ENCODE measurements around the gene ATL3.

The ATL3 gene

DNA sequence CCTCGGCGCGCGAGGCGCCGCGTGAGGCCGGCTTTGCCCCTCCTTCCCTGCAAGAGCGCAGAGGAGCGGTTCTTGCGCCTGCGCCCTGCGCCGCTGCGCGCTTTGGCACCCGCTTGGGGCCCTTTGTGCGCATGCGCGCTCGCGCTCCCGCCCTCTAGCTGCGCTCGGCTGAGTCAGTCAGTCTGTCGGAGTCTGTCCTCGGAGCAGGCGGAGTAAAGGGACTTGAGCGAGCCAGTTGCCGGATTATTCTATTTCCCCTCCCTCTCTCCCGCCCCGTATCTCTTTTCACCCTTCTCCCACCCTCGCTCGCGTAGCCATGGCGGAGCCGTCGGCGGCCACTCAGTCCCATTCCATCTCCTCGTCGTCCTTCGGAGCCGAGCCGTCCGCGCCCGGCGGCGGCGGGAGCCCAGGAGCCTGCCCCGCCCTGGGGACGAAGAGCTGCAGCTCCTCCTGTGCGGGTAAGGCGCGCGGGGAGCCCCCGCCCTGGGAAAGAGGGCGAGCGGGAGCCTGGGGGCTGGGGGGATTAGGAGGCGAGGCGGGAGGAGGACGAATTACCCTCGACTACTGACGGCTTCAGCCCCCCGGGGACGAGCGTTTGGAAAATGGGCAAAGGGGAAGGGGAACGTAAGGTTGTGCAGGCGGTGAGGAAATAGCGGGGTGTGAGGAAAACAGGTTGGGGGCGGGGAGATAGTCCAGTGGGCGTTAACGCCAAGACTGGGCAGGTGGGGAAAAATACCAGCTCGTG lies 10.3 kb upstream of the ATL3 start, which contains the start of gene RTN3:
Gene RTN3 (plus strand): TSS at position 180 of the 745 bp plus-strand sequence. CDS start 137 bp downstream, at position 317.
- in situ Hi-C loops (cut with MboI; ENCODE audit: low sequenced_read_pairs), result no loop called here

DNA sequence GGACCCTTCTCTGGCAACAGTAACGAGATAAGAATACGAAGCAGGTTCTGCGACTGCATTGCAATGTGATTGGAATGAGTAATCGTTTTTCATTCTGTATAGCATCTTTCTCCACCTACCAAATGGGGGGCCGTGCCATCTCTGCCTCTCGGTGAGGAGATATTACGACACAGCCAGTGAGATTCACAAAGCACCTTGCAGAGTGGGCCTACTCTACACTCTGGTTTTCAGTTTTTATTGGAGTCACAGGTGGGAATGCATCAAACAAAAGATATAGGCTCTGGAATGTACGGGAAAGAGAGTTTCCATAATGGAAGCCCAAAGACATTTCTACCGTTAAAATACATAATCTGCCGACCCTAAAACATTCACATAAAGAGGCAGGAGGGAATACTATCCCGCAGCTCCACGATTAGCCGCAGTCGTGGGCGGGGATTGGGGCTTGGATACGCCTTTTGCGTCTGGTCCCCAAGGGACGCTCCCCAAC lies 9.7 kb upstream of the ATL3 start:
- in situ Hi-C loops (cut with MboI; ENCODE audit: low sequenced_read_pairs), result no loop called here

DNA sequence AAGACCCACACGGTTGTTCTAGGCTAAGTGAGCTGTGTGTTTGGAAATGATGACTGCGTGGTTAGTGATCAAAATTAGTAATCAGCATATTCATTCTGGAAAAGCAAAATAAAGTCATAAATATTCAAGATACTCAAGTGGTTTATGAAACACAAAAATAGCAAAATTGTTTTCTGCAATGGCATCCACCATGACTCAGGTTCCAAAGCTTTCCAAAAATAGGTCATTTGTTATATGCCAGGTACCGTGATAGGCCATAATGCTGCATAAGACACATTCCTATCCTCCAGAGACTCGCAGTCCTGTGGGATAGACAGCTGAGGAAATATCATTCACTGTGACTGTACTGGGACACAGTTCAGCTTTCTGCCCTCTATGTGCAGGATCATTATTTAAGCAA lies 2.4 kb upstream of the ATL3 start:
- in situ Hi-C loops (cut with MboI; ENCODE audit: low sequenced_read_pairs), result no loop called here

DNA sequence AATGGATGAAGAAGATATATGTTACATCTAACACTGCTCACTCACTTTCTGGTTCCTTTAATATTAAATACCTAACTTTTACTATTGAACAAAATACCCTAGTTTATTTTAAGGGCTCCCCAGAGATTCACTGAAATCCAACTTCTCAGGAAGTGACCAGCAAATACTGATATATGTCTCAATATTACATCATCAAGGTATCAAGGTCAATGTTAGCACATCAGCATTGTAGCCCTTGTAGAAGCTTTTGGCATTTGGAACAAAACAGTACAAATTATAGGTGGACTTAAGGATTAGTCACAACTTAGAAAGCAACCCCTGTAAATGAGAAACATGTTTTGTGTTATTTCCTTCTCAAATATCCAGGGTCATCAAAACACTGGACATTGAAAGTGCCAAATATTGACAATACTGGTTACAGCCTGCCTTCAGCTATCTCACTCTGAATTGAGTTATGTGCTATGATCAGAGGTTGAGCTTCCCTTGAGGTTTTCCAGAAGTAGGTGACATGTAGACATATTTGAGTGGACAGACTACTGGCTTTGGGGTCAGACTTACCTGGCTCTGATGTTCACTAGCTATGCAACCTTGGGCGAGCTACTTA lies 1.9 kb upstream of the ATL3 start:
- in situ Hi-C loops (cut with MboI; ENCODE audit: low sequenced_read_pairs), result no loop called here

DNA sequence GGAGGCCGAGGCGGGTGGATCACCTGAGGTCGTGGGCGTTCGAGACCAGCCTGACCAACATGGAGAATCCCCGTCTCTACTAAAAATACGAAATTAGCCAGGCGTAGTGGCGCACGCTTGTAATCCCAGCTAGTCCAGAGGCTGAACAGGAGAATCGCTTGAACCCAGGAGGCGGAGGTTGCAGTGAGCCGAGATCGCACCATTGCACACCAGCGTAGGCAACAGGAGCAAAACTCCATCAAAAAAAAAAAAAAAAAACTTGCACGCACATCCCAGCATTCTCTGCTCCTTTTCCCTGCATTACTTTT lies 934 bp upstream of the ATL3 start:
- in situ Hi-C loops (cut with MboI; ENCODE audit: low sequenced_read_pairs), result no loop called here

DNA sequence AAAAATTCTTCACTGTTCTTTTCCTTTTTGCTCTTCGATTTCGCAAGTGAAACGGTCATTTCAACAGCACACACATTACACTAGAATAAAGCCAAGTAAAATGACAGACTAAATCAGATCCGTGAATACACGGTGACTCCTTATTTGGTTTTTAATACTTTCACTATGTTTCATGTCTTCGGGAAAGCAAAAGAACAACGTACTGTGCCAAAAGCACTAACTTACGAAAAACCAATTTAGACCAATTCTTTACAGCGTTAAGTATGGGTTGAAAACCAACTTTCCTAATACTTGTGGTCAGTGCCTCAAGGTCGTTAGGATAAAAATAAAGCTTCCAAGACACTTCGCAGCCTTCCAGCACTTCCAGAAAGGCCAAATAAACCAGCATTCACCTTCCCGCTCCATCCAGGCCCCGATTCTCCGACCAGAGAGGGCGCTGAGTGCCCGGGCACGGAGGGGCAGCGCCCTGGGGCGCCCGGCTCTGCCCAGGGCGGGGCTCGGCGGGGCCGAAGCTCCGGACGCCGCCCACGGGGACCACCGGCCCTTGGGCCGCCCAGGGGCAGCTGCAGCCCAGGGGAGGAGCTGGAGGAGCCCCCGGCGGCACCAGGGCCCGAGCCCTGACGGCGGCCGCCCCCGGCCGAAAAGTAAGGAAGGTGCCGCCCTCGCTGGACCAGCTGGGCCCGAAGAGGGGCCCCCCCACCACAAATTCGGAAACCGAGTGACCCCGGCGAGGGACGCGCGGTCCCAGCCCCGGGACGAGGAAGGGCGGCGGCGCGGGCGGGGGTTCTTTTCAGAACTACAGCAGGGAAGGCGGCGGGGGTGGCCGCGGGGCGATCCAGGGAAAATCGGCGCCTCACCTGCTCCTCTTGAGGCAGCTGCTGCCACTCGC lies 499 bp downstream of the ATL3 start:
- in situ Hi-C loops (cut with MboI; ENCODE audit: low sequenced_read_pairs), result no loop called here

DNA sequence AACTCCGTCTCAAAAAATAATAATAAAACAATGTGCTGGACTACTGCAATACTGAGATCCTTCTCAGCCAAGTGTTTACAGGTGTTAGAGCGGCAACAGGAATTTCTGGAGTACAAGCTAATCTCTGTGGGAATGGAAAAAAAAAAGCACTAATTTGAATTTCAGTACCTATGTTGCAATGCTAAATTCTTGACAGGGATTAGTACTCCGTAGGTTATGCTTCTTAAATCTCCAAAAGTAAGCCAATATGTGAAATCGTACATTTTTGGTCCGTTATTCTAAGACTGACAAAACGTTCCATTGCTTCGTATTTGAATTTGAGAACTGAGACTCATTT lies 1.1 kb downstream of the ATL3 start:
- in situ Hi-C loops (cut with MboI; ENCODE audit: low sequenced_read_pairs), result no loop called here

DNA sequence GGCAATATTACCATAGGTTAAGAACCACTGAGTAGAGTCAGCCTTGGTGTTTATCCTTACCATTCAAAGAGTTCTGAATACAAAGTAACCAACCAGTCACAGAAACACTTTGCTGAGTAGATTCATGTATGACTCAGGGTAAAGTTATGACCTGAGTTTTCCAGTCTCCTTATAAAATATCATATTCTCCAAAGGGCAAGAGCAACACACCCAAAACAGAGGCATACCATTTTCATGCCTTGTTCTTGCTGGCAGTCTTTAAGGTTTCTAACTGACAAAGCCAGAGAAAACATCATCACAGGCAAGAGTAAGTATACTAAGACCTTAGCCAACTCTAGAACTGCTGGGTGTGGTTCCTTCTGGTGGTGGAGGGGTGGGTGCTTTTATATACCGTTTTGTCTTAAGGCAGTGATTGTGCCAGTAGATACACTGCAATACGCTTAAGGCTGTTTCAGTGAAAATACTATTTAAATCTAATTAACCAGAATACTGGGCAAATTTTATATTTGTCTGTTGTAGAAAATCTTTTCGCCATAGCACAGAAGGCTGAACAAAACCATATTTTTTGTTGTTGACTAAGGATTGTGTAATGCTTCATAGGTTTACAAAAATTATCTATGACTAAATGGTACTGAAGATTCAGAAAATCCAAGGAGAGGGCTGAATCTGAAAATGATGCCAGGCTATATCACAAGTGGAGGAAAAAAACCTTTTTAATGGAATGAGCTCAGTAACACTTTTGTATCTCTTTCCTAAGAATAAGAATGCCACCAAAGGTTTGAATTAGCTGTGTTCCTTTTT lies 3.0 kb downstream of the ATL3 start:
- in situ Hi-C loops (cut with MboI; ENCODE audit: low sequenced_read_pairs), result no loop called here

DNA sequence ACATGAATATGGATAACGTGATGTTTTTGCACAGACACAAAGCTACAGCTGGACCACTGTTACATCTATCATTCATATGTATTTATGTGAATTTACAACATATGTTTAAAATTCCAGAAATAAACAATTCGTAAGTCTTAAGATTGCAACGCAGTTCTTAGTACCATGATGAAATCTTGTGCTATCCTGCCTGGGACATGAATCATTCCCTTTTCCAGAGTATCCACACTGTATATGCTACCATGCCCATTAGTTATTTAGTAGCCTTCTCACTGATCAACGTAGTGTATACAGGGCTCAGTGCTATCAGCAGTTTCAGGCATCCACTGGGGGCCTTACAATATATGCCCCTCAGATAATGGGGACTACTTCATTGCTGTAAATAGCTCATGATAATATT lies 4.3 kb downstream of the ATL3 start:
- in situ Hi-C loops (cut with MboI; ENCODE audit: low sequenced_read_pairs), result no loop called here

DNA sequence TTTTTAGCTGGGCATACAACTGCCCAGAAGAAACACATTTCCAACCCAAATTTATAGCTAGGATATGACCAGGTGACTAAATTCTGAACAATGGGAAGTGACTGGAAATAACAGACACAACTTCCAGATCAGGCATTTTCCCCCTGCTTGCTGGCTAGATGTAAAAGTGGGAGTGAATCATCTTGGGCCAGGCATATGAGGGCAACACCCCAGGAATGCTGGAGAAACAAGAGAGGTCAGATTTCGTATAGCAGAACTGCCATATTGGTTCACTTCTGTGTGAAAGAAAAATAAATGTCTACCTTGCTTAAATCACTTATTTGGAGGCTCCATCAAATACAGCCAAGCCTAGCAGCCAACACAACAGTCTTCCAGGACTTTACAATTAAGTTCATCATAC lies 7.4 kb downstream of the ATL3 start:
- in situ Hi-C loops (cut with MboI; ENCODE audit: low sequenced_read_pairs), result no loop called here

DNA sequence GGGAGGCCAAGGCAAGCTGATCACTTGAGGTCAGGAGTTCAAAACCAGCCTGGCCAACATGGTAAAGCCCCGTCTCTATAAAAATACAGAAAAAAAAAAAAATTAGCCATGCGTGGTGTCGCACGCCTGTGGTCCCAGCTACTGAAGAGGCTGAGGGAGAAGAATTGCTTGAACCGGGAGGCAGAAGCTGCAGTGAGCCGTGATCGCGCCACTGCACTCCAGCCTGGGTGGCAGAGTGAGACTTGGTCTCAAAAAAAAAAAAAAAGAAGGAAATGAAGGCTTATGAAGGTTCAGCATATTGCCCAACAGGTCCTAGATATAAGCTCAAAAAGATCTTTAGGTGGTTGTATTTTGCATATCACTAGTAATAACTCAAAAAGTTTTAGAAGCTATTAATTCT lies 10.2 kb downstream of the ATL3 start:
- in situ Hi-C loops (cut with MboI; ENCODE audit: low sequenced_read_pairs), result no loop called here

DNA sequence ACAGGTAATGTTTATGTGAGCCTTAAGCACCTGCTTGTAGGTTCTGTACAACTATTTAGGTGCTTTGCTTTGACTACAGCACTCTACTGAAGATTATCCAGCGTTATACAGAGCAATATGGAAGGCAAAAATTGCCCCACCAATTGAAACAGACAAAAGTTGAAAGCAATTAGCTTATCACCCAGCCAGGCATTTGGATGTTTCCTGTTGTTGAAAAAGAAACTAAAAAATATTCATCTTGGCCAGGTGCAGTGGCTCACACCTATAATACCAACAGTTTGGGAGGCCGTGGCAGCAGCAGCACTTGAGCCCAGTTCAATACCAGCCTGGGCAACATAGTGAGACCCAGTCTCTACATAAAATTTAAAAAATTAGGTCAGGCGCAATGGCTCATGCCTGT lies 18.5 kb downstream of the ATL3 start:
- in situ Hi-C loops (cut with MboI; ENCODE audit: low sequenced_read_pairs), result no loop called here

DNA sequence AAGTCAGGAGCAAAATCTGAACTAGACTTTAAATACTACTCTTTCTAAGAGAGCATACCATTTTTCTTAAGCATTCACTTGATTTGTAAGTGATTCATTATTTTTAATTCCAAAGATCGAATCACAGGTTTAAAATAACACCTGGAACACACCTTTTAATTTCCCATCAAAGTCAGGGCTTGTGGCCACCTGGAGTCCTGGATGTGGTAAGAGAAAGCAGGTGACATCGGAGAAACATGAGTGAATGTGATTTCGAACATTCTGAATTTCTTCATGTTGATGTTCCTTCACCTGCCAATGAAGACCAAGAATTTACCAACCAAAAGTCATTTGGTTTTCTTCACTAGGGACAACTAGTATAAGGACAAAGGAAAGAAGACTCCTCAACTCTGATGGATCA lies 28.0 kb downstream of the ATL3 start:
- in situ Hi-C loops (cut with MboI; ENCODE audit: low sequenced_read_pairs), result loop anchor here (25.0 kb wide), 2 partner anchors 606 to 731 kb away; partner anchors contain the start of gene CHRM1

DNA sequence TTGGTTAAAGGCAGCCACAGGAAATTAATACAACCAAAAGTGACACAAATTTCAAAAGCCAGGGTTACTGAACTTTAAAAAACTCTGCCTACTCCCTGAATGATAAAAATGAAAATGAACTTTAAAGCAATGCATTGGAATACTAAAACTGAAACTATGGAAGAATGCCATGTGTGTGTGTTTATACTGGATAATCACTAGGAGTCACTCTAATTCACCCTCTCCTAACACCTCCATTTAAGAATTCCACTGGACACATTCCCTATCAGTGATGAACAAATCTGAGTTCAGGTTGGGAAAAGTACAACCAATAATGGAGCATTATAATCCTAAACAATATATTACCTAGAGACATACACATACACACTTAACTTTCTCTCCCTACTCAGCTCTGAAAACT lies 29.4 kb downstream of the ATL3 start:
- in situ Hi-C loops (cut with MboI; ENCODE audit: low sequenced_read_pairs), result loop anchor here (25.0 kb wide), 2 partner anchors 604 to 729 kb away; partner anchors contain the start of gene CHRM1

DNA sequence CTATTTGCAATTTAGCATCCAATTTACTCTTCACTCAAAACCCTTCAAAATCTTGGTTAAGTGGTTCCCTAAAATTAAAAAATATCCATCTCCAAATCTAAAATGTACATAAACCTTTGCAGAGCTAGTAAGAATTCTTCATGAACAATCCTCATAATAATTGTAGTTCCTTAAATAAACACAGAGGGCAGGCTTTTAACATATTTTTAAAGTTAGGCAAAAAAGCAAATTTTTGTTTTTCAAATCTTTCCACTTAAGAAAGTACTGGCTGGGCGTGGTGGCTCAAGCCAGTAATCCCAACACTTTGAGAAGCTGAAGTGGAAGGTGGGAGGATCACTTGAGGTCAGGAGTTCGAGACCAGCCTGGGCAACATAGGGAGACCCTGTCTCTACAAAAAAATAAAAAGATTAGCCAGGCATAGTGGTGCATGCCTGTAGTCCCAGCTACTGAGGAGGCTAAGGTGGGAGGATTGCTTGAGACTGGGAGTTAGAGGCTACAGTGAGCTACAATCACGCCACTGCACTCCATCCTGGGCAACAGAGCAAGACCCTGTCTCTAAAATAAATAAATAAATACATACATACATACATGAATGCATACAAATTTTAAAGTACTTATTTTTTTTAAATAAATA lies 31.9 kb downstream of the ATL3 start:
- in situ Hi-C loops (cut with MboI; ENCODE audit: low sequenced_read_pairs), result loop anchor here (5.0 to 25.0 kb wide), 3 partner anchors 162 to 727 kb away; partner anchors contain the start of gene CHRM1

DNA sequence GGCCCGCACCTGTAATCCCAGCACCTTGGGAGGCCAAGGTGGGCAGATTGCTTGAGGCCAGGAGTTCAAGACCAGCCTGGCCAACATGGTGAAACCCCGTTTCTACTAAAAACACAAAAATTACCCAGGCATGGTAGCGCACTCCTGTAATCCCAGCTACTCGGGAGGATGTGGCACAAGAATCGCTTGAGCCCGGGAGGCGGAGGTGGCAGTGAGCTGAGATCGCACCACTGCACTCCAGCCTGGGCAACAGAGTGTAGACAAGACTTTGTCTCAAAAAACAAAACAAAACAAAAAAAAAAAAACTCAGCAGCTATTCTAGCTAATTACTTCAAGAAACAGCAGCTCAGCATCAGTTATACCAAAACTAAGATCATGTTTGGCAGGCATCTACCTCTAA lies 32.7 kb downstream of the ATL3 start:
- in situ Hi-C loops (cut with MboI; ENCODE audit: low sequenced_read_pairs), result loop anchor here (5.0 to 25.0 kb wide), 3 partner anchors 161 to 726 kb away; partner anchors contain the start of gene CHRM1

DNA sequence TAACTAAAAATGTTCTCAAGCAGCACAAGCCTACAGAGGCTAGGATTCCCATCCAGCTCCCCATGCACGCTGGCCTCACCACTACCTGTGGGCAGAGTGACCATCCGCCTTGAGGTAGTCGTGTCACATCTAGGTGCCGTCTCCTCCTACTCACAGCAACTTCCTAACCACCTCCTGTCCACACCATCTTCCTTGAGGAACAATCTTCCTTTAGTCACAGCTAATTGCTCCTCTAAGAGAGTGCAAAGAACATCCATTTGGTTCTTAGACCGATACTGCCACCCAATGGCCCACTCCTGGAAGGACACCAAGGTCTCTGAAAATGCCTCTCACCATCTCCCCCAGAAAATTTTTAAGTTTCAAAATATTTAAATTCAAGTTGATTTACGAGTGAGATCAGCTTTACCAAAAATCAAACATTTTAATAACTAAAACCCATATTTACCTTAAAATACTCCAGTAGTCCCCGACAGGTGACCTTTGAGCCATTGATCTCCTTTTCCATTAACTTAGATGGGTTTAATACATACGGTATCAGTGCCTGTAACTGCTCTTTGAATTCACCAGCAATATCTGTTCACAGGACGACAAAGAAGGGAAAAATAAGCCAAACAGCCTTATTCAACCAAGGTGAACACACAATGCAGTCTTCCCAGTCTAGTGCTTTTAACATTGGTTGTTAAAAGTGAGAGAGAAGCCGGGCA lies 35.3 kb downstream of the ATL3 start:
- in situ Hi-C loops (cut with MboI; ENCODE audit: low sequenced_read_pairs), result loop anchor here (5.0 to 25.0 kb wide), 3 partner anchors 159 to 724 kb away; partner anchors contain the start of gene CHRM1

DNA sequence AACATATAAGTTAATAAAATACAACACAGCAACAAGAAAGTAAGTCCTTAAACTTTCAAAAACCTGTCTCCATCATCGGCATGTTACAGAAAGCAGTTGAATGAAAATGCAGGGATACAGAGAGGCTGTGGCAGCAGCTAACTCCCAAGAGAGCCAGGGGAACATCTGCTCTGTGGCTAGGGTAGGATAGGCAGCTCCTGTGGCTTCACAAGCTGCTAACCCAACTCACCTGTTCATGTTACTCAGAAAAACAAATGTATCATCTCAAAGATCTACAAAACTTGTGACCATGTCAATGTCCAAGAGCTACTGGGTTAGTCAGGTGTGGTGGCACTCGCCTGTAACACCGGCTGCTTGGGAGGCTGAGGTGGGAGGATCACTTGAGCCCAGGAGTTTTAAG lies 41.8 kb downstream of the ATL3 start:
- in situ Hi-C loops (cut with MboI; ENCODE audit: low sequenced_read_pairs), result loop anchor here (25.0 kb wide), 2 partner anchors 592 to 717 kb away; partner anchors contain the start of gene CHRM1

DNA sequence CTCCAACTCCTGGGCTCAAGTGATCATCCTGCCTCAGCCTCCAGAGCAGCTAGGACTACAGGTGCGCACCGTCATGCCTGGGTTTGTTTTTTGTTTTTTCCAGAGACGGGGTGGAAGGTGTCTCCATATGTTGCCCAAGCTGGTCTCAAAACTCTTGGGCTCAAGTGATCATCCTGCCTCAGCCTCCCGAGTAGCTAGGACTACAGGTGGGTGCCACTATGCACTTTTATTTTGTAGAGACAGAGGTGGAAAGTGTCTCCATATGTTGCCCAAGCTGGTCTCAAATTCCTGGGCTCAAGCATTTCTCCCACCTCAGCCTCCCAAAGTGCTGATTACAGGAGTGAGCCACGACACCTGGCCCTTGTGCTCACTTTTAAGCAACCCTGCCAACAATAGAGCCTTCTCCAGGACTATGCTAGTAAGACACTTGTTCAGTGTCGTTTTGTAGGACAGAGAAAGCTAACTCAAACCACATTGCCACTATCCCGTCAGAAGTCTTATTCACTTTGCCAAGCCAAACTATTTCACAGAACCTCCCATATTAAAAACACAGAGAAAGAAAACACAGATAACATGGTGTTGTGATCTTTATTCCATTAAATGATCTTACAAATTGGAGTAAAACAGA lies 47.5 kb downstream of the ATL3 start:
- in situ Hi-C loops (cut with MboI; ENCODE audit: low sequenced_read_pairs), result no loop called here

Data from HL-60/S4 treated with retinoic acid at 250 ng/mL for 4 days and 3 days (cell line).